Thyroid gland (tissue), 4 donors: ENCODE data around the gene PEA15. TPM values are rescaled to one million over a fixed set of nuclear protein-coding genes. Genes with fewer than 3 reads are reported as not detected.

Experiments used
- DNase-seq, 2 donors: peaks; one replicate each; pipeline ENCODE4 v3.0.0-alpha.2; 2019
- H3K27ac ChIP-seq, 3 donors: fragments of 200-600 bp; sonication (generic); 1 replicate in 2 of 3; 2 replicates in 1 of 3; pipeline ENCODE4 v1.5.1; 2016 to 2019; ENCODE audit warnings: mild to moderate bottlenecking in 1 of 3, moderate library complexity in 1 of 3
- H3K27me3 ChIP-seq: fragments of 200-600 bp; sonication (generic); one replicate; pipeline ENCODE4 v1.5.1; 2019
- H3K36me3 ChIP-seq, 2 donors: fragments of 200-600 bp; sonication (generic); one replicate each; pipeline ENCODE4 v1.5.1; 2016 to 2019
- H3K4me1 ChIP-seq, 2 donors: fragments of 200-600 bp; sonication (generic); one replicate each; pipeline ENCODE4 v1.5.1; 2017 to 2019
- H3K4me3 ChIP-seq, 3 donors: fragments of 200-600 bp; sonication (generic); replicated peaks in 1 of 3; 1 replicate in 2 of 3; 2 replicates in 1 of 3; pipeline ENCODE4 v1.5.1; 2016; ENCODE audit warnings: mild to moderate bottlenecking in 1 of 3
- H3K9me3 ChIP-seq: fragments of 200-600 bp; sonication (generic); one replicate; pipeline ENCODE4 v1.5.1; 2017
- CTCF ChIP-seq, 6 experiments: fragments of 200-600 bp in 3 of 6; fragments of 450-650 bp in 3 of 6; sonication (generic) in 3 of 6; IDR thresholded peaks; one replicate each; pipeline ENCODE4 v1.5.1; 2016 to 2019; ENCODE audit warnings: antibody characterized with exemption in 6 of 6, mild to moderate bottlenecking in 2 of 6, inconsistent platforms in 1 of 6, moderate library complexity in 1 of 6
- POLR2A ChIP-seq, 2 donors: fragments of 450-650 bp; IDR thresholded peaks; one replicate each; pipeline ENCODE4 v1.6.1; 2017; ENCODE audit warnings: antibody characterized with exemption in 2 of 2, mild to moderate bottlenecking in 2 of 2, moderate library complexity in 1 of 2
- WGBS, 2 donors: methylation state at CpG; one replicate each; pipeline ENCODE4 v1.1.5; 2017; 5-methylcytosine and 5-hydroxymethylcytosine counted together
- intact Hi-C: fragments of 100-400 bp; cut with DNase I; formaldehyde crosslinking; loops from one replicate; pipeline ENCODE4 v1.15.1; 2023
- total RNA-seq, 4 donors: library from RNA; depleted of rRNA; stranded (reverse); fragments of >200 nt; gene quantifications; one replicate each; pipeline ENCODE4 v1.2.3, GENCODE V29; 2016

PEA15 gene
- total RNA-seq, 4 donors from 2014 or later = 47.9 to 68.5 (median 50.2) TPM

GRCh38 chr1:160211046-160211790 lies 6.0 kb downstream of the PEA15 start:
- Histone ChIP-seq H3K27me3 (no peaks in the 10 kb centered on the region), H3K4me1 (peaks cover 24 to 49% of the 10 kb centered on the region in 2 donors), H3K4me3 (no peak overlapping the region), H3K27ac (peak overlapping the region in 2 of 3 donors; percentile 10 to 35), H3K36me3 (peaks cover 37 to 42% of the 10 kb centered on the region in 2 donors), H3K9me3 (no peaks in the 10 kb centered on the region)
- no peak for TF ChIP-seq CTCF (IDR thresholded peaks at IDR 0.05)
- no peak for TF ChIP-seq POLR2A (IDR thresholded peaks at IDR 0.05)
- WGBS, 2 donors = 75 to 79% methylated on average over 10 of the region's 10 CpGs
- intact Hi-C loops = no loop called here
- no peak for DNase-seq

- TF ChIP-seq POLR2A (IDR thresholded peaks at IDR 0.05) (no peak), CTCF (IDR thresholded peaks at IDR 0.05) (no peak)
- H3K4me1 ChIP-seq = peaks cover 41 to 43% of the 10 kb centered on the region in 2 donors
- intact Hi-C loops = no loop called here
These were observed 9.4 kb downstream of the PEA15 start for GRCh38 chr1:160214481-160215140.

GRCh38 chr1:160216301-160216700 lies 11.1 kb downstream of the PEA15 start:
- Histone ChIP-seq H3K36me3 (peaks cover 46 to 58% of the 10 kb centered on the region in 2 donors), H3K9me3 (no peaks in the 10 kb centered on the region), H3K4me1 (peaks cover 41% of the 10 kb centered on the region in 2 donors), H3K4me3 (no peak overlapping the region), H3K27me3 (no peaks in the 10 kb centered on the region), H3K27ac (peak overlapping the region in 1 of 3 donors; percentile 79)
- TF ChIP-seq CTCF (IDR thresholded peaks at IDR 0.05) (no peak), POLR2A (IDR thresholded peaks at IDR 0.05) (no peak)
- DNase-seq = no peak
- intact Hi-C loops = no loop called here

More at GRCh38 chr1:160214481-160215140, 9.4 kb downstream of the PEA15 start:
- peaks cover 46 to 58% of the 10 kb centered on the region in 2 donors for H3K36me3 ChIP-seq
- H3K27ac ChIP-seq = no peak overlapping the region
- no peak overlapping the region for H3K4me3 ChIP-seq
- WGBS, 2 donors = 88% methylated on average over 3 of the region's 3 CpGs
- H3K9me3 ChIP-seq = no peaks in the 10 kb centered on the region
- no peak for DNase-seq
- no peaks in the 10 kb centered on the region for H3K27me3 ChIP-seq

- Histone ChIP-seq H3K4me3 (no peak overlapping the region), H3K27ac (peak overlapping the region; percentile 20 to 79 (median 69)), H3K9me3 (no peaks in the 10 kb centered on the region), H3K27me3 (no peaks in the 10 kb centered on the region), H3K4me1 (peaks cover 42 to 43% of the 10 kb centered on the region in 2 donors), H3K36me3 (peaks cover 40 to 62% of the 10 kb centered on the region in 2 donors)
- DNase-seq = no peak
- TF ChIP-seq POLR2A (IDR thresholded peaks at IDR 0.05) = no peak
- TF ChIP-seq CTCF (IDR thresholded peaks at IDR 0.05) = no peak
- WGBS, 2 donors = 50 to 64% methylated on average over 10 of the region's 10 CpGs
- intact Hi-C loops = no loop called here
These were observed 12.4 kb downstream of the PEA15 start for GRCh38 chr1:160217481-160218051.
